ENCODE data around the gene MYO9A.

Gene MYO9A, protein sequence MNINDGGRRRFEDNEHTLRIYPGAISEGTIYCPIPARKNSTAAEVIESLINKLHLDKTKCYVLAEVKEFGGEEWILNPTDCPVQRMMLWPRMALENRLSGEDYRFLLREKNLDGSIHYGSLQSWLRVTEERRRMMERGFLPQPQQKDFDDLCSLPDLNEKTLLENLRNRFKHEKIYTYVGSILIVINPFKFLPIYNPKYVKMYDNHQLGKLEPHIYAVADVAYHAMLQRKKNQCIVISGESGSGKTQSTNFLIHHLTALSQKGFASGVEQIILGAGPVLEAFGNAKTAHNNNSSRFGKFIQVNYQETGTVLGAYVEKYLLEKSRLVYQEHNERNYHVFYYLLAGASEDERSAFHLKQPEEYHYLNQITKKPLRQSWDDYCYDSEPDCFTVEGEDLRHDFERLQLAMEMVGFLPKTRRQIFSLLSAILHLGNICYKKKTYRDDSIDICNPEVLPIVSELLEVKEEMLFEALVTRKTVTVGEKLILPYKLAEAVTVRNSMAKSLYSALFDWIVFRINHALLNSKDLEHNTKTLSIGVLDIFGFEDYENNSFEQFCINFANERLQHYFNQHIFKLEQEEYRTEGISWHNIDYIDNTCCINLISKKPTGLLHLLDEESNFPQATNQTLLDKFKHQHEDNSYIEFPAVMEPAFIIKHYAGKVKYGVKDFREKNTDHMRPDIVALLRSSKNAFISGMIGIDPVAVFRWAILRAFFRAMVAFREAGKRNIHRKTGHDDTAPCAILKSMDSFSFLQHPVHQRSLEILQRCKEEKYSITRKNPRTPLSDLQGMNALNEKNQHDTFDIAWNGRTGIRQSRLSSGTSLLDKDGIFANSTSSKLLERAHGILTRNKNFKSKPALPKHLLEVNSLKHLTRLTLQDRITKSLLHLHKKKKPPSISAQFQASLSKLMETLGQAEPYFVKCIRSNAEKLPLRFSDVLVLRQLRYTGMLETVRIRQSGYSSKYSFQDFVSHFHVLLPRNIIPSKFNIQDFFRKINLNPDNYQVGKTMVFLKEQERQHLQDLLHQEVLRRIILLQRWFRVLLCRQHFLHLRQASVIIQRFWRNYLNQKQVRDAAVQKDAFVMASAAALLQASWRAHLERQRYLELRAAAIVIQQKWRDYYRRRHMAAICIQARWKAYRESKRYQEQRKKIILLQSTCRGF (N-terminal part only)

DNA sequence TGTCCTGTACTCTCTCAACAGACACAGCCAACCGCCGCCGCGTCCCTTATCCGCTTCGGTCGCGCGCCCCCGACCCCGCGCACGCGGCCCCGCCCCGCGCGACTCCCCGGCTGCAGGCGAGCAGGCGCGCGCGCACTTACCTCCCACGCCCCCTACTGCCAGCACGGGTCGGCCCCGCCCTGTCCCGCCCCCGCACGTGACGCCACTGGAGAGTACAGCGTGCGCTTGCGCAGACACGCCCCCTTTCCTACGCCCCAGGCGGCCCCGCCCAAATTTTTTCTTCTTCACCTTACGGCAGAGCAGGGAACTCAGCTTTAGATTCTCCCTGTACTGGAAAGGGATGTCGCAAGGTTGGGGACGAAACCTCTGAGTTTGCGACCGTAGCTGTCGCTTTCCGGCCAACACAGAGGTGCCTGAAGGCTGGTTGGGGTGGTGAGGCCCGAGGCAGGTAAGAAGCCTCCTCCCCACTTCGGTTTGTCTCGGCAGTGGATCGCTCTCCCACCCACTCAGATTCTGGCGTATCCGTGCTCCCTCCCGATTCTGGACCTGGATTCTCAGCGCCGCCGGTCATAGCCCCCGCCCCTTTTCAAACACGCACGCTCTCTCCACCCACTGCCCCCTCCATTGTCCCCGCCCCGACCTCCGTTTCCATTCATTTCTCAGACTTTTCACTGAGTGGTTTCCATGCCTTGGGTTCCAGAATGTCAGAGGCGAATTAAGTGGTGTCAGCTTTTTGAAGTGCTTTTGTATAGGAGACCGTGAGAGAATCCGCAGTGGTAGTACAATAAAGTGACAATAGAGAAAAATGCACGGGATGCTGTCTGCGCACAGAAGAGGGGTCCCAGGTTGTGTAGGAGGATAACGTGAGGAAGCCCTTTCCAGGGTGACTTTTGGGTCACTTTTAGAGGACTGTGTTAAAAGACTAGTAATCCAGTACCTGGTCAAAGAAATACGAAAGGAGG, at the start of gene MYO9A, which contains the start of gene SENP8:
Gene MYO9A, minus strand, starts transcription at position 134 of the 962 bp plus-strand sequence. CDS start 71,587 bp downstream, outside the sequence.
Gene SENP8, plus strand, starts transcription at position 387 of the 962 bp plus-strand sequence. CDS start 21,221 bp downstream, outside the sequence.
- in situ Hi-C loops (cut with HindIII; ENCODE audit: low sequenced_read_pairs): no loop called here
- DNase-seq (ENCODE audit: low read depth, low spot score): peak; percentile 99
- peak within 1 kb of the TSS; percentile 81 for H3K4me3 ChIP-seq (ENCODE audit: low read depth, low read length)
- TF ChIP-seq, protein P1, sequence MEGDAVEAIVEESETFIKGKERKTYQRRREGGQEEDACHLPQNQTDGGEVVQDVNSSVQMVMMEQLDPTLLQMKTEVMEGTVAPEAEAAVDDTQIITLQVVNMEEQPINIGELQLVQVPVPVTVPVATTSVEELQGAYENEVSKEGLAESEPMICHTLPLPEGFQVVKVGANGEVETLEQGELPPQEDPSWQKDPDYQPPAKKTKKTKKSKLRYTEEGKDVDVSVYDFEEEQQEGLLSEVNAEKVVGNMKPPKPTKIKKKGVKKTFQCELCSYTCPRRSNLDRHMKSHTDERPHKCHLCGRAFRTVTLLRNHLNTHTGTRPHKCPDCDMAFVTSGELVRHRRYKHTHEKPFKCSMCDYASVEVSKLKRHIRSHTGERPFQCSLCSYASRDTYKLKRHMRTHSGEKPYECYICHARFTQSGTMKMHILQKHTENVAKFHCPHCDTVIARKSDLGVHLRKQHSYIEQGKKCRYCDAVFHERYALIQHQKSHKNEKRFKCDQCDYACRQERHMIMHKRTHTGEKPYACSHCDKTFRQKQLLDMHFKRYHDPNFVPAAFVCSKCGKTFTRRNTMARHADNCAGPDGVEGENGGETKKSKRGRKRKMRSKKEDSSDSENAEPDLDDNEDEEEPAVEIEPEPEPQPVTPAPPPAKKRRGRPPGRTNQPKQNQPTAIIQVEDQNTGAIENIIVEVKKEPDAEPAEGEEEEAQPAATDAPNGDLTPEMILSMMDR (IDR thresholded peaks at IDR 0.05; ENCODE audit: low read depth, low read length): no peak

DNA sequence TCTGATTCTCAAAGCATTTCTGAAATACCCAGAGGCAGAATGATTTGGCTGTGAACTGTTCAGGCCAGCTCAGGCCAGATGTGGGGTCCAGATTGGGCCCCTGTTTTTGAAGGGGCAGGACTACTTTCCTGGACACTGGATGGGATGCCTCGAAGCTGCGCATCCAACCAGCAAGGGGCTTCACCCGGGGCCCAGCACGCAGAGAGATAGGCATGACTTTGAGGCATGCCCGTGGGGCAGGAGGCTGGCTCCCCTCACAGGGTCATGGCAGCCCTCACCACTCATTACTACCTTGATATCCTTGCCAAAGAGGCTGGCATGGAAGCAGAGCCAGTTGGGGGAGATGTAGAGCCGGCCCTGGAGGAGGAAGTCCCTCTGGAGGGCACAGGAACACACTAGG, 49.5 kb upstream of the MYO9A start:
- in situ Hi-C loops (cut with HindIII; ENCODE audit: low sequenced_read_pairs): no loop called here
- TF ChIP-seq, protein P1 (IDR thresholded peaks at IDR 0.05; ENCODE audit: low read depth, low read length): no peak
- H3K4me3 ChIP-seq (ENCODE audit: low read depth, low read length): no peak overlapping the region
- DNase-seq (ENCODE audit: low read depth, low spot score): no peak

DNA sequence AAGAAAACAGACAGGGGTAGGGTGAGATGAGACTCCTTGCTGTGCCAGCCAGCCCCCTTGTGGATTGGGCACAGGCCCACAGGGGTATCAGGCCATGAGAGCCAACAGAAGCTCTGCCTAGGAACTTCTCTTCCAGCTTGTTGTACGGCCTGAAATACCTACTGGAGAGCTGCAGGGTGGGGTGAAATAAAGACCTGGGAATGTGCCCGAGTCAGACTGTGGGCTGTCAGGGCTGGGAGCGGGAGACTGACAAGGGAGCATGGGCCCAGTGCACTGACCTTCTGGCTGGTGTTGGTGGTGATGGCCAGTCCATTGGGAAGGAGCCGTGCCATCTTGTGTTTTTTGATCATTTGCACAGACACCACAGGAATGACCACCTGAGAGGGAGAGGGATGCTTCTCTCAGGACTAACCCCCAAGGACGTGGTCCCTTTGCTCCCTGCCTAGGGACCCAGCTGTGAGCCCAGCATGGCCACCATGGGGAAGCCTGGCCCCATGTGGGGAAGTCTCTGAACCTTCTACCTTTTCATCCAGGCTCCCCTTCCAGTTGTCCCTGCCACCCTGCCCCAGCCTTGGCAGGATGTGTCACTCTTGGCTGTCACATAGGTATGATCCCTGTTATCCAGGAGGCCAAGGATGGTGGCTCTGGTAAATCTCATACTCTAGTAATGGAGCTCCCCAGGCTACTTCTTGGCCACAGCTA, 48.9 kb upstream of the MYO9A start:
- in situ Hi-C loops (cut with HindIII; ENCODE audit: low sequenced_read_pairs): no loop called here
- H3K4me3 ChIP-seq (ENCODE audit: low read depth, low read length): no peak overlapping the region

DNA sequence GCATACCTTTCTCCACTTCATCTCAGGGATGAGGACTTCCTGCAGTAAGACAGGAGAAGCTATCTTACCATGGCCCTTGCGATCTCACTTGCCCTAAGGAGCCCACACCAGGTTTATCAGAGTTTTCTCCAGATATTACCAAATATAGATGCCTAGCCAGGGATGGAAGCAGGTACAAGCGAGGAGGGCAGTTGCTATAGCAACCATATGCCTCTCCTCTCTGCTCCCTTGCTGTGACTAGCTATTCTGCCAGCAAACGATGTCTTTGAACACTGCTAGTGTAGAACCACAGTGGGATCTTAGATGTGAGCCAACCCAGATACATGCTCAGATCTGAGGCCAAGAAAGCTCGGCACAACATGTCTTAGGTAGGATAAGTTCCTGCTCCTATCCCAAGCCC, 45.8 kb upstream of the MYO9A start:
- TF ChIP-seq, protein P1 (IDR thresholded peaks at IDR 0.05; ENCODE audit: low read depth, low read length): no peak
- in situ Hi-C loops (cut with HindIII; ENCODE audit: low sequenced_read_pairs): no loop called here
- H3K4me3 ChIP-seq (ENCODE audit: low read depth, low read length): no peak overlapping the region
- no peak for DNase-seq (ENCODE audit: low read depth, low spot score)

More for the DNA sequence above, 48.9 kb upstream of the MYO9A start:
- no peak for DNase-seq (ENCODE audit: low read depth, low spot score)
- TF ChIP-seq, protein P1 (IDR thresholded peaks at IDR 0.05; ENCODE audit: low read depth, low read length): no peak

DNA sequence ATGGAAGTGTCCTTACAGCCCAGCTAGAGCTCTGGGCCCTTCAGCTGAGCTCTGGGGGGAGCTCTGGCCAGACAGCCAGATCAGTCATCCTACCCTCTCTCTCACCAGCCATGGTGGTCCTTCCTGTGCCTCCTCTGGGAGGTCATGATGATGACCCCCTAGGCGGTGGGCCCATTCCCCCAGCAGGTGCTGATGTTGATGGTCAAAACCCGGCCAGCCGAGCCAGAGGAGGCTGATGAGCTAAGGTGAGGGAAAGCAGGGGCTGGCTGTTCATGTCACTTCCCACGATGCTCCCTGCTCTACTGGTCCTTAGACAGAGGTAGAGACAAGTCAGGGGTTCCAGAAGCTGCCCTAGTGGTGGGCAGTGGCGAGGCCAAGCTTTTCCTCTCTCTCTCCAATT, 44.6 kb upstream of the MYO9A start:
- no peak for DNase-seq (ENCODE audit: low read depth, low spot score)
- no peak overlapping the region for H3K4me3 ChIP-seq (ENCODE audit: low read depth, low read length)
- TF ChIP-seq, protein P1 (IDR thresholded peaks at IDR 0.05; ENCODE audit: low read depth, low read length): no peak
- in situ Hi-C loops (cut with HindIII; ENCODE audit: low sequenced_read_pairs): no loop called here
